Raji (cell line): ENCODE measurements around the gene PSENEN.

ENCODE experiments used
- POLR2A ChIP-seq: IDR thresholded peaks from 2 replicates; pipeline ENCODE4 v1.6.1; 2011; ENCODE audit warnings: low read depth, low read length, control low read depth; ENCODE audit not compliant: insufficient read depth

Gene PSENEN

DNA sequence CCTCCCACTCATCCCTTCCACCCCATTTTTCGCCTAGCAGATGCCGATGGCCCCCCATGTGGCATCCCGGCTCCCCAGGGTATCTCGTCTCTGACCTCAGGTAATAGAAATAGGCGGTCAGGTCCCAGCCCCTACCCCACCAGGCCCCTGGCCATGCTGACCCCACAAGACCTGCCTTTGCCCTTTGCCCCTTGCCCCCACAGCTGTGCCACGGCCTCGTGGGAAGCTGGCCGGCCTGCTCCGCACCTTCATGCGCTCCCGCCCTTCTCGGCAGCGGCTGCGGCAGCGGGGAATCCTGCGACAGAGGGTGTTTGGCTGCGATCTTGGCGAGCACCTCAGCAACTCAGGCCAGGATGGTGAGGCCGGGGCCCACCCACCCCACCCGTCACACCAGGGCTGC lies 35.3 kb downstream of the PSENEN start:
- no peak for TF ChIP-seq POLR2A

DNA sequence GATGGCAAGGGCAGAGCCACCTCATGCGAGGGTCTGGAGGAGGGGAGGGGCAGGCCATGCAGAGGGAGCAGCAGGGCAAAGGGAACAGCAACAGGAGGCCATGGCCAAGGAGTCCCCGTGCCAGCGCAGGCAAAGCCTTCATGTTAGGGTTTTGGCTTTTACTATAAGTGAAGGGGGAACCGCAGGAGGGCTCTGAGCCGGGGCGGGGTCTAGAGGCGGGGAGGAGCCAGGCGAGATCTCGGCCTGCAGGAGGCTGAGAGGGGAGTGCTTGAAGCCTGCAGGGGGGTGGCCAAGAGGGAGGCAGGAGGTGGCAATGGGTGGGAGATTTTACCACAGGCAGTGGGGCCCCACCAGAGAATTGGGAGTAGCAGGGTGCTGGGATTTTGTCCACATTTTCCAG lies 36.2 kb downstream of the PSENEN start:
- TF ChIP-seq POLR2A: no peak

GRCh38 chr19:35782589-35782988 lies 37.1 kb downstream of the PSENEN start:
- no peak for TF ChIP-seq POLR2A

- no peak for TF ChIP-seq POLR2A
Observed at GRCh38 chr19:35783469-35784434, 38.3 kb downstream of the PSENEN start.

GRCh38 chr19:35784503-35785338 lies 39.3 kb downstream of the PSENEN start:
- no peak for TF ChIP-seq POLR2A

DNA sequence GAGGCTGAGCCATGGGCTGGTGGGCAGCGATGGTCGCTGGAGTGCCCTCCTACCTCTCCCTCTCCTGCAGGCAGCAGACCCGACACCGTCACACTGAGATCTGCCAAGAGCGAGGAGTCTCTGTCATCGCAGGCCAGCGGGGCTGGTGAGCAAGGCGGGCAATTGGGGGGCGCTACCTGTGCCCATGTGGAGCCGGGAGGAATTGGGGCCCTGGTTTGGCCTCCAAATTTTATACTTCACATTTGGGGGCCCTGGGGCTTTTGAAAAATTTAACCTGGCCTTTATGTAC lies 39.8 kb downstream of the PSENEN start:
- TF ChIP-seq POLR2A: no peak

DNA sequence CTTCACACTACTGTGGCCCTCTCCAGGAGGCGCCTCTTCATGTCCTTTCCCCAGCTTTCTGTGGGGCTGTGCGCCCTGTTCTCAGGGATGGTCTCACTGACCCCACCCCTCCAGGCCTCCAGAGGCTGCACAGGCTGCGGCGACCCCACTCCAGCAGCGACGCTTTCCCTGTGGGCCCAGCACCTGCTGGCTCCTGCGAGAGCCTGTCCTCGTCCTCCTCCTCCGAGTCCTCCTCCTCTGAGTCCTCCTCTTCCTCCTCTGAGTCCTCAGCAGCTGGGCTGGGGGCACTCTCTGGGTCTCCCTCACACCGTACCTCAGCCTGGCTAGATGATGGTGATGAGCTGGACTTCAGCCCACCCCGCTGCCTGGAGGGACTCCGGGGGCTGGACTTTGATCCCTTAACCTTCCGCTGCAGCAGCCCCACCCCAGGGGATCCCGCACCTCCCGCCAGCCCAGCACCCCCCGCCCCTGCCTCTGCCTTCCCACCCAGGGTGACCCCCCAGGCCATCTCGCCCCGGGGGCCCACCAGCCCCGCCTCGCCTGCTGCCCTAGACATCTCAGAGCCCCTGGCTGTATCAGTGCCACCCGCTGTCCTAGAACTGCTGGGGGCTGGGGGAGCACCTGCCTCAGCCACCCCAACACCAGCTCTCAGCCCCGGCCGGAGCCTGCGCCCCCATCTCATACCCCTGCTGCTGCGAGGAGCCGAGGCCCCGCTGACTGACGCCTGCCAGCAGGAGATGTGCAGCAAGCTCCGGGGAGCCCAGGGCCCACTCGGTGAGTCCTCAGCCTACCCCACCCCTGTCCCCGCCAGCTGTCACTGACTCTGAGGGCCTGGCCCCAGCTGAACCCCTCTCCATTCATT lies 41.1 kb downstream of the PSENEN start:
- no peak for TF ChIP-seq POLR2A

DNA sequence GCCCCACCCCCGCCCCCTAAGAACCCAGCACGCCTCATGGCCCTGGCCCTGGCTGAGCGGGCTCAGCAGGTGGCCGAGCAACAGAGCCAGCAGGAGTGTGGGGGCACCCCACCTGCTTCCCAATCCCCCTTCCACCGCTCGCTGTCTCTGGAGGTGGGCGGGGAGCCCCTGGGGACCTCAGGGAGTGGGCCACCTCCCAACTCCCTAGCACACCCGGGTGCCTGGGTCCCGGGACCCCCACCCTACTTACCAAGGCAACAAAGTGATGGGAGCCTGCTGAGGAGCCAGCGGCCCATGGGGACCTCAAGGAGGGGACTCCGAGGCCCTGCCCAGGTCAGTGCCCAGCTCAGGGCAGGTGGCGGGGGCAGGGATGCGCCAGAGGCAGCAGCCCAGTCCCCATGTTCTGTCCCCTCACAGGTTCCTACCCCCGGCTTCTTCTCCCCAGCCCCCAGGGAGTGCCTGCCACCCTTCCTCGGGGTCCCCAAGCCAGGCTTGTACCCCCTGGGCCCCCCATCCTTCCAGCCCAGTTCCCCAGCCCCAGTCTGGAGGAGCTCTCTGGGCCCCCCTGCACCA lies 41.9 kb downstream of the PSENEN start:
- TF ChIP-seq POLR2A: no peak

DNA sequence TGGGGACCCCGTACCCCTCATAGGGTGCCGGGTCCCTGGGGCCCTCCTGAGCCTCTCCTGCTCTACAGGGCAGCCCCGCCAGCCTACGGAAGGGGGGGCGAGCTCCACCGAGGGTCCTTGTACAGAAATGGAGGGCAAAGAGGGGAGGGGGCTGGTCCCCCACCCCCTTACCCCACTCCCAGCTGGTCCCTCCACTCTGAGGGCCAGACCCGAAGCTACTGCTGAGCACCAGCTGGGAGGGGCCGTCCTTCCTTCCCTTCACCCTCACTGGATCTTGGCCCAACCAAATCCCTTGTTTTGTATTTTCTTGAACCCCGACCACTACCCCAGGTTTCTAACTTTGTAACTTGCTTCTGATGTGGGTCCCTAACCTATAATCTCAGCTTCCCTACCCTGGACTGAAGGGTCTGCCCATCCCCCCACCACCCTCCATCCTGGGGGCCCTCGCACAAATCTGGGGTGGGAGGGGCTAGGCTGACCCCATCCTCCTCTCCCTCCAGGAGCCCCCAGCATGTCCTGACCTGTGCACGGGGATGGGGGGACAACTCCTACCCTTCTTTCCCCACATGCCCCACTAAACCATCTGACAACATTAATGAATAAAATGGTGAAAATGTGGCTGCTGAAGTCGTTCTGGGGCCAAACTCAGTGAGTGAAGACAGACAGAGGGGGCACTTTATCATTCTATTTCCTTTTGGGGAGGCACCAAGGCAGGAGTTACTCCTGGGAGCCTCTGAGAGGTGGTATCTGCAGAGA lies 42.9 kb downstream of the PSENEN start:
- no peak for TF ChIP-seq POLR2A

GRCh38 chr19:35789195-35789977 lies 43.9 kb downstream of the PSENEN start:
- TF ChIP-seq POLR2A: no peak

- no peak for TF ChIP-seq POLR2A
Observed at GRCh38 chr19:35789978-35790944, 44.8 kb downstream of the PSENEN start.
